HG02870 (cell line): ENCODE measurements around the gene MGLL.

ENCODE experiments used
- ATAC-seq: cut with Tn5 transposase; IDR thresholded peaks from one replicate; pipeline ENCODE4 v1.9.1; 2021; ENCODE audit warnings: mild to moderate bottlenecking, moderate library complexity; ENCODE audit not compliant: unreplicated experiment

Gene MGLL

GRCh38 chr3:127791221-127791913 is 30.9 kb downstream of the MGLL start:
- peak; percentile 73 for ATAC-seq

- no peak for ATAC-seq
Observed at GRCh38 chr3:127790882-127791183, 31.5 kb downstream of the MGLL start.

- no peak for ATAC-seq
Observed at GRCh38 chr3:127789990-127790881, 32.1 kb downstream of the MGLL start.

DNA sequence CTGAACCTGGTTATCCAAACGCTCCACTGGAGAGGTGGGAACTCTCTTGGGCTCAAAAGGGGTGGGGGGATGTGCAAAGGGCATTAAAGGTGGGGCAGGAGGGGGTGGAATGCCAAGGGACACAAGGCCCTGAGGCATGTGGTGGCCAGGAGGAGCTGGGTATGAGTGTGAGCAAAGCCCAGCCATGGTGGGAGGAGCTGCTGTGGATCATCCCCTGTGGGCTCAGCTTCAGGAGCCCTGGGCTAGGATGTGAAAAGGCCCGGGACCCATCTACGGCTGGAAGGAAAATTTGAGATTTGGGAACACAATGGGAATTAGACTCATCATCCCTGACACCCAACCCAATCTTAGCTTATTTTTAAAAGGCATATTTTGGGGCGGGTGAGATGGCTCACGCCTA is 33.3 kb downstream of the MGLL start:
- no peak for ATAC-seq

DNA sequence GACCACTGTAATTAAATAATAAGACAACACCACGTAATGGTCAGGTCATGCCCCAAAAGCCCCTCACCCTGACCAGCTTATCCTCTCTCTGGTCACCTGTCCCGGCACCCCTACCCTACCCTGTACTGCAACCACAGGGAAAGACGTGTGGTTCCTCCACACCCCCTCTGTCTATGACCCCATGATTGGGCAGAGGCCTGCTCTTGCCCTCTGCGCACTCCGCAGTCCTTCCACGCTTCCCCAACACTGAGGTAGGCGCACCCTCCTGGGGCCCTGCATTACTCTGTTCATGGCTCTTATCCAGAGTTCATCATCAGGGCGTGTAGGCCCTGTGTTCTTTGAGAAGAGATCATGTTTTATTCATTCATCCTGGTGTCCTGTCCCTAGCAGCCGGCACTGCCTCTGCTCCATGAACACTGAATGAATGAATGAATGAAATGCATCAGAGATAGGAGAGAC is 33.8 kb downstream of the MGLL start:
- no peak for ATAC-seq

DNA sequence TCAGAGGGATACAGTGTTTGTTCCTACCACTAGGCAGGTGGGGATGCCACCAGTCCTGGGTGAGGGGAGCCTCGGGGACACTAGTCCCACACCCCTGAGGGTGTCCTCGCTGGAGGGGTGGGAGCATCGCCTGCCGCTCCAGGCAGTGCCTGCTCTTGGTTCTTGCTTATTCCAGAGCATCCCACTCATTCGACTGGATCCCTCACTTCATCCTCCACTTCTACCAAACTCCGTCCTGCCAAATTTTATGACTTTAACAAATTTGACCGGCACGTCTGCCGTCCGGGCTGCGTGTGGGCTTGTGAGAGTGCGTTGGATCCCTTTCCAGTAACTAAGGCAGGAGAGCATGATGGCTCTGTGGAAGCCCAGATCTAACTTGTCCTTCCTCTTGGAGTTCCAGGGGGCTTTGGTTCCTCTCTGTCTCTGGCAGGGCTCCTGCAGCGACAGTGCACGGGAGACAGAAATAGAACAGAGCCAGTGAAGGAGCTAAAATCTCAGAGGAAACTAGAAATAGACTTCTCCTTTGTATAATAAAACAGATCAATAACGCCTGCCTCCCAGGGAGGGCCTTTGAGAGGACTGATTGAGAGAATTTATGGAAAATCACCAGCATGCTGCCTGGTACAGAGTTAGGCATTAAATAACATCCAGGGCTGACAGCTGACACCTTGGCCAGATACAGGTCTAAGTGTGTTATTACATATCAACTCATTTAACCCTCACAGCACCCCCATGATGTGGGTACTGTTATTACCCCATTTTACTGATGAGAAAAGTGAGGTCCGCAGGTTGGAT is 34.5 kb downstream of the MGLL start:
- no peak for ATAC-seq

- no peak for ATAC-seq
Observed at GRCh38 chr3:127787071-127787490, 35.2 kb downstream of the MGLL start.

GRCh38 chr3:127786353-127787070 is 35.8 kb downstream of the MGLL start:
- no peak for ATAC-seq

DNA sequence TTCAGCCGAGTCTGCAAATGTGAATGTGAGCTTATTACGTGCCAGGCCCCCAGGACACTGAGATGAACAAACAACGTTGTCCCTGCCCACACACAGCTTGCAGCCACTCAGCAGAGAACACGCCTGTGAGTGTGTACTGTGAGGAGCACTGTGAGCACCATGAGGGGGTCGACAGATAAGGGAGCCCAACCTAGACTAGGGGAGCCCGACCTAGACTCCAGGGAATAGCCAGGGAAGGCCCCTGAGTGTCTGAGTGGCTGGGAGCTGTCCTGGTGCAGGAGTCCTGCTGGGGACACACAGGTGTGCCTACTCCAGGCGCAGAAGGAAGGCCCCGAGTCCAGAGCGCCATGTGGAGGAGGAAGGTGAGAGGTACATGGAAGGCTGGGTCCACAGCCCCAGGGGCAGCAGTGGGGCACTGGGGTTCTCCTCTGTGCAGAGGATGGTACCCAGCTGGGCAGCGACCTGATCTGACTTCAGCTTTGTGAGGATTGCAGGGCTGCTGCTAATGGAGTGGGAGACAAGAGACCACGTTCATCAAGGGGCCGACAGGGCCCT is 36.5 kb downstream of the MGLL start:
- no peak for ATAC-seq

- ATAC-seq: no peak
Observed at GRCh38 chr3:127784865-127785710, 37.2 kb downstream of the MGLL start.

GRCh38 chr3:127784283-127784682 is 38.0 kb downstream of the MGLL start:
- ATAC-seq: no peak

- ATAC-seq: no peak
Observed at GRCh38 chr3:127783642-127784160, 38.6 kb downstream of the MGLL start.

- ATAC-seq: no peak
Observed at GRCh38 chr3:127783166-127783565, 39.1 kb downstream of the MGLL start.

- no peak for ATAC-seq
Observed at GRCh38 chr3:127781411-127782001, 40.8 kb downstream of the MGLL start.

- ATAC-seq: no peak
Observed at GRCh38 chr3:127780536-127781400, 41.5 kb downstream of the MGLL start.

- ATAC-seq: peak; percentile 54
Observed at GRCh38 chr3:127779747-127780146, 42.6 kb downstream of the MGLL start.

- no peak for ATAC-seq
Observed at GRCh38 chr3:127777921-127778656, 44.2 kb downstream of the MGLL start.
